Small intestine (tissue), 7 donors: ENCODE data around the gene NDUFA13. TPM values are rescaled to one million over a fixed set of nuclear protein-coding genes. Genes with fewer than 3 reads are reported as not detected.

Experiments
- DNase-seq, 2 donors: peaks; one replicate each; pipeline versions ENCODE4 v3.0.0 to v3.0.0-alpha.2; 2013
- FAIRE-seq: peaks from 2 replicates; lab custom pipeline; 2012; peaks lifted over from hg19 to GRCh38; lab: Jason Lieb, UNC
- H3K27ac ChIP-seq, 3 donors: one replicate each; pipeline ENCODE4 v1.5.1; 2013; ENCODE audit warnings: low read length in 2 of 3, mild to moderate bottlenecking in 2 of 3, control low read depth in 1 of 3, inconsistent platforms in 1 of 3, low read depth in 1 of 3, moderate library complexity in 1 of 3
- H3K27me3 ChIP-seq, 3 donors: one replicate each; pipeline ENCODE4 v1.6.1; 2013; ENCODE audit warnings: low read length in 3 of 3, inconsistent platforms in 1 of 3; ENCODE audit not compliant: control insufficient read depth in 3 of 3, insufficient read depth in 3 of 3
- H3K36me3 ChIP-seq, 3 donors: one replicate each; pipeline ENCODE4 v1.6.1; 2013; ENCODE audit warnings: low read length in 3 of 3, inconsistent platforms in 1 of 3, low read depth in 1 of 3, mild to moderate bottlenecking in 1 of 3, moderate library complexity in 1 of 3; ENCODE audit not compliant: control insufficient read depth in 3 of 3, insufficient read depth in 2 of 3
- H3K4me1 ChIP-seq, 3 donors: one replicate each; pipeline ENCODE4 v1.6.1; 2013; ENCODE audit warnings: low read length in 2 of 3, inconsistent platforms in 1 of 3, low read depth in 1 of 3, mild to moderate bottlenecking in 1 of 3, moderate library complexity in 1 of 3; ENCODE audit not compliant: control insufficient read depth in 3 of 3, insufficient read depth in 2 of 3
- H3K4me3 ChIP-seq, 3 donors: one replicate each; pipeline ENCODE4 v1.5.1; 2013; ENCODE audit warnings: low read length in 3 of 3, control low read depth in 1 of 3, inconsistent platforms in 1 of 3, low read depth in 1 of 3, mild to moderate bottlenecking in 1 of 3, moderate library complexity in 1 of 3
- H3K9me3 ChIP-seq, 2 donors: one replicate each; pipeline ENCODE4 v1.6.1; 2013; ENCODE audit warnings: low read depth in 1 of 2, low read length in 1 of 2; ENCODE audit not compliant: control insufficient read depth in 2 of 2, insufficient read depth in 1 of 2
- WGBS, 3 donors: extraction: QIAGEN DNeasy Blood & Tissue Kit; methylation state at CpG; one replicate each; pipeline ENCODE4 v1.1.7; 2013; 5-methylcytosine and 5-hydroxymethylcytosine counted together
- polyA plus RNA-seq, 4 donors: library from polyadenylated mRNA; stranded (reverse) in 3 of 4; unstranded in 1 of 4; fragments of 200-250 nt in 3 of 4; fragments of 120-200 nt in 1 of 4; gene quantifications; one replicate each; pipeline versions ENCODE4 v1.2.1 to v1.2.3, GENCODE V29; 2013
- donor health status: healthy with polysubstance abuse.
- donor health status: control.
- donor health status: control.
- donor health status: Bipolar disorder and iron deficiency.
- donor health status: healthy.

Gene NDUFA13
- polyA plus RNA-seq, 4 donors: 203 to 344 (median 339) TPM

DNA sequence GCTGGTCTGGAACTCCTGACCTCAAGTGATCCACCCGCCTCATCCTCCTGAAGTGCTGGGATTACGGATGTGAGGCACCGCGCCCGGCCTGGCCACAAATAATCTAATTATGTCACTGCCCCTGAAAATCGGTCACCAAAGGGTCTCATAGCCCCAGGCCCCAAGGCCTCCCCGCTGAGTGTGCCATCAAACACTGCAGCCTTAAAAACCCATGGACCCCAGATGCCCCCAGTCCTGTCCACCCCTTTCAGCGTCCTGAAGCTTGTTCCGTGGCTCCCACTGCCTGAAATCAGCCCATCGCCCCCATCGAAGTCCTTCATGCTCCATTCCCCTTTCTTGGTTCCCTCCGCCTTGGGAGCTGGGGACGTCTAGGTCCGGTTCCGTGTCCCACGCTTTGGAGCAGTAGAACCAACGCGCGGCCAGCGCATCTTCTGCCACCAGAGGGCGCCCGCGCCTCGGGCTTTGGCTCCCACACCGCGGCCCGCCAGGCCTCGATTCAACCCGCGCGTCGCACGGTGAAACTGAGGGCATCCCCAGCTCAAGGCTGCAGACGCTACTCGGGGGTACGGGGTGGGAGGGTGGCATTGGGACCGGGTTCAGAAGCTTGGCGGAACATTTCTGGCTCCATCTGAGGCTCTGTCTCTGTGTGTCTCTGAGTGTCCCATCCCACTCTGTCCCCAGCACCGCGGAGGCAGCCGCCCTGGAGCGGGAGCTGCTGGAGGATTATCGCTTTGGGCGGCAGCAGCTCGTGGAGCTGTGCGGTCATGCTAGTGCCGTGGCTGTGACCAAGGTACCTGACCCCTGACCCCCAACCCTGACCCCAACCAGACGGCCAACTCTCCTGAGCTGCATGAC is 16.2 kb downstream of the NDUFA13 start:
- no peak overlapping the region for H3K27ac ChIP-seq
- peak; percentile 68 to 83 for DNase-seq
- 25 to 30% (median 27%) methylated on average over 39 to 48 of the region's 48 CpGs for WGBS, 3 donors
- H3K4me3 ChIP-seq: no peak overlapping the region
- H3K9me3 ChIP-seq: no peaks in the 10 kb centered on the region
- peaks cover 0 to 3% (median 0%) of the 10 kb centered on the region in 3 donors for H3K4me1 ChIP-seq
- no peak for FAIRE-seq
- peaks cover 0 to 7% (median 0%) of the 10 kb centered on the region in 3 donors for H3K27me3 ChIP-seq
- H3K36me3 ChIP-seq: peaks cover 0 to 29% (median 0%) of the 10 kb centered on the region in 3 donors

DNA sequence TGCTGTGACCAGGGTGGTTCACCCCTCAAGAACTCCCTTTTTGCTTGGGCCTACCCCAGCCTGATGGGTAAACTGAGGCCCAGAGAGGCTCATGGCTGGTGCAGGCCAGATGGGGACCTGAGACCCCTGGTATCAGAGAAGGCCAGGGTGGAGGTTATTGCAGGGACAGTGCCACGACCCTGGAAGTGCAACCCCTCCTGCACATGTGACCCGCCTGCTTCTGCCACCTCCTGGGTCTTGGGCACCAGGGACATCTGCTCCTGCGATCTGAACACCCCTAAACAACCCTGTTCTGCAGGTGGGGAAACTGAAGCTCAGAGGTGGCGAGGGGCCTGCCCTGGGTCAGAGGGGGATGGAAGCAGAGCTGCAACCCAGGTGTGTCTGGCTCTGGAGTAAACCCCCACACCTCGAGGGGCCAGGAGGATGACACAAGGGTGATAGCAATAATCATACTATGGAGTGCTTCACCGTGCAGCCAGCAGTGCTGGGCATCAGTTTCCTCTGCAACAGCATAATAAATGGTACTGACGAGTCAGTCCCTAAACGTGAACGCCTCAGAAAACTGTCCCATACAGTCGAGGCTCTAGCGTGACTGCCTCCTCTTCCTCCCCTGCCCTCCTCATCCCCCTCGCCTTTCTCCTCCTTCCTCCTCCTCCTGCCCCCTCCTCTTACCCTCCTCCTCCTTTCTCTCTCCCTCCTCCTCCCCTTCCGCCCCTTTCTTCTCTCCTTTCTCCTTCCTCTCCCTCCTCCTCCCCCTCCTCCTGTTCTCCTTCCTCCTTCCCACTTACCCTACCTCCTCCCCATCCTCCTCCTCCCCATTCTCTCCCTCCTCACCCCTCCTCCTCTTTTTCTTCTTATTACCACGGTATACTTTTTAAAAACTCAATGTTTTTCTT is 17.0 kb downstream of the NDUFA13 start:
- DNase-seq: no peak
- FAIRE-seq: no peak
- Histone ChIP-seq H3K27ac (no peak overlapping the region), H3K4me1 (peaks cover 0 to 3% (median 2%) of the 10 kb centered on the region in 3 donors), H3K36me3 (peaks cover 0 to 20% (median 0%) of the 10 kb centered on the region in 3 donors), H3K4me3 (no peak overlapping the region), H3K9me3 (no peaks in the 10 kb centered on the region), H3K27me3 (peaks cover 0 to 16% (median 3%) of the 10 kb centered on the region in 3 donors)
- 75 to 78% (median 77%) methylated on average over 14 of the region's 14 CpGs for WGBS, 3 donors

- peaks cover 0 to 23% (median 5%) of the 10 kb centered on the region in 3 donors for H3K27me3 ChIP-seq
- 82 to 85% (median 82%) methylated on average over 6 of the region's 6 CpGs for WGBS, 3 donors
- H3K27ac ChIP-seq: no peak overlapping the region
- peaks cover 0 to 16% (median 0%) of the 10 kb centered on the region in 3 donors for H3K36me3 ChIP-seq
- H3K4me3 ChIP-seq: no peak overlapping the region
- no peak for FAIRE-seq
- DNase-seq: no peak
- H3K4me1 ChIP-seq: peaks cover 0 to 8% (median 5%) of the 10 kb centered on the region in 3 donors
- no peaks in the 10 kb centered on the region for H3K9me3 ChIP-seq
These were observed 17.8 kb downstream of the NDUFA13 start for GRCh38 chr19:19533841-19534240.

DNA sequence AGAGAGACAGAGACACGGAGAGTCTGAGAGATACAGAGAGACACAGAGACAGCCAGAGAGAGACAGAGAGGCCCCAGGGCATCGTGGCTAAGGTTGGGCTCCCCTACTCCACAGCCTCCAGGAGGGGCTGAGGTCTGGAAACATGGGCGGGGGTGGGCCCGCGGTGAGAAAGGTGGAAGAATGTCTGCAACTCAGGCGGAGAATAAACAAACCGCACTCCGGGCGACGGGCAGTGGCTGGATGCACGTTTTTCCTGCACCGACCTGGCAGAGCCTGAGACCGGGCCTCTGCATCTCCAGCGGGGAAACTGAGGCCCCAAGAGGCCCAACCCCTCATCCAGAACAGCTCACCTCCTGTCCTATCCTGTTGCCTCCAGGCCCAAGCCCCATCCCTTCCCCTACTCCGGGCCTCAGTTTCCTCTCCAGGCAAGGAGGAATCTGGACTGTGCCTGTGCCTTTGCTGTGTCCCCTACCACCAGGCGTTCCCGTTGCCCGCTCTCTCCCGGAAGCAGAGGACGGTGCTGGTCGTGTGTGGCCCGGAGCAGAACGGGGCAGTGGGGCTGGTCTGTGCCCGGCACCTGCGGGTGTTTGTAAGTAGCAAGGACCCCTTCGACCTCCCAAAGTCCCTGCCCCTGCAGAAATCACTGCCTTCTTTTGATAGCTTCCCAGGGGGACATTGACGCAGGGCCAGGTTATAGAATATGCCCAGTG is 18.7 kb downstream of the NDUFA13 start:
- H3K4me1 ChIP-seq: peaks cover 0 to 8% (median 5%) of the 10 kb centered on the region in 3 donors
- DNase-seq (no peak), FAIRE-seq (no peak)
- H3K27ac ChIP-seq: no peak overlapping the region
- WGBS, 3 donors: 74 to 79% (median 75%) methylated on average over 24 to 27 of the region's 27 CpGs
- no peak overlapping the region for H3K4me3 ChIP-seq
- no peaks in the 10 kb centered on the region for H3K9me3 ChIP-seq
- peaks cover 3 to 31% (median 5%) of the 10 kb centered on the region in 3 donors for H3K27me3 ChIP-seq
- H3K36me3 ChIP-seq: peaks cover 0 to 9% (median 0%) of the 10 kb centered on the region in 3 donors

GRCh38 chr19:19535311-19536191 is 19.5 kb downstream of the NDUFA13 start:
- Histone ChIP-seq H3K9me3 (no peaks in the 10 kb centered on the region), H3K27me3 (peaks cover 3 to 36% (median 5%) of the 10 kb centered on the region in 3 donors), H3K27ac (no peak overlapping the region), H3K4me3 (no peak overlapping the region), H3K36me3 (peaks cover 0 to 6% (median 0%) of the 10 kb centered on the region in 3 donors), H3K4me1 (peaks cover 0 to 8% (median 5%) of the 10 kb centered on the region in 3 donors)
- FAIRE-seq (no peak), DNase-seq (no peak)
- 79 to 88% (median 79%) methylated on average over 32 to 34 of the region's 34 CpGs for WGBS, 3 donors

DNA sequence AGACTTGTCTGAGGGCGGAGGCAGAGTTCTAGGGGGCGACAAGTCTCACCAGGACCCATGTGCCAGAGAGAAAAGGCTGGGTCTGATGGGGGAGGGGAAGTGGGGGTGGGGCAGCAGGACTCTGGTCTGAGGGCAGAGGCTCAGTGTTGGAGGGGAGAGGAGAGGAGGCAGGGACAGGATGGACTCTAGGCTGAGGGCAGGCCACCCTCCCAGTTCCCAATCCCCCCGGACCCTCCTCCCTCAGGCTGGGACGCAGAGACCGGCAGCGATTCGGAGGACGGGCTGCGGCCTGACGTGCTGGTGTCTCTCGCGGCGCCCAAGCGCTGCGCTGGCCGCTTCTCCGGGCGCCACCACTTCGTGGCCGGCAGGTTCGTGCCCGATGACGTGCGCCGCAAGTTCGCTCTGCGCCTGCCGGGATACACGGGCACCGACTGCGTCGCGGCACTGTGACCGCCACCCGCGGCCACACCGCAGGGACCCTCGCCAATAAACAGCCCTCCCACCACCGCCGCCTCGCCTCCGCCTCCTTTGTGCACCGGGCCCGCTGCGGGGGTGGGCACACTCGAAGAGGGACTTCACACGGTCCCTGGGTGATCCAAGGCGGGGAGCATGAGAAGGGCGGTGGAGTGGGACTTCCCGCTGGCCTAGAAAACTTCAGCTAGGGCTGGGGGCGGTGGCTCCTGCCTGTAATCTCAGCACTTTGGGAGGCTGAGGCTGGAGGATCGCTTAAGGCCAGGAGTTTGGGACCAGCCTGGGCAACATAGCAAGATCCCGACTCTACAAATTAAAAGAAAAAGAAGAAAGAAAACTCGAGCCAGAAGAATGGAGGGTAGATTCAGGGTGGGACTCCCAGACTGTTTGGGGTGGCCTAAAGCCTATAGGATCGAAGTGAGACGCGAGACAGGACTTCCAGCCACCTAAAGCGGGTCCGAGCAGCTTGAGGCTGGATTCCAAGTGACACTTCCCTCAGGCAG is 21.3 kb downstream of the NDUFA13 start:
- H3K9me3 ChIP-seq: no peaks in the 10 kb centered on the region
- peaks cover 3 to 51% (median 5%) of the 10 kb centered on the region in 3 donors for H3K27me3 ChIP-seq
- no peak overlapping the region for H3K27ac ChIP-seq
- FAIRE-seq: no peak
- 33 to 35% (median 35%) methylated on average over 52 to 59 of the region's 59 CpGs for WGBS, 3 donors
- no peaks in the 10 kb centered on the region for H3K36me3 ChIP-seq
- no peak overlapping the region for H3K4me3 ChIP-seq
- H3K4me1 ChIP-seq: peaks cover 2 to 10% (median 5%) of the 10 kb centered on the region in 3 donors
- DNase-seq: peak in 1 of 2 donors; percentile 36
